WTC11 (cell line): ENCODE data around the gene IRAK2.
"Not testable (repeated sequence)": the region's sequence is repeated elsewhere in the genome, so short reads cannot be mapped to it uniquely, and the experiment has no call there.

ENCODE experiments used
- CBFB ChIP-seq: sonication (generic); formaldehyde crosslinking; IDR thresholded peaks from 2 replicates; pipeline ENCODE4 v1.8.1; 2022; ENCODE audit warnings: mild to moderate bottlenecking, low read depth, missing genetic modification reagents
- CTCF ChIP-seq: fragments of 200-600 bp; IDR thresholded peaks from 2 replicates; pipeline ENCODE4 v1.8.0; 2022; ENCODE audit warnings: antibody characterized with exemption
- E2F4 ChIP-seq: sonication (generic); formaldehyde crosslinking; IDR thresholded peaks from 2 replicates; pipeline ENCODE4 v1.8.1; 2022; ENCODE audit warnings: low read depth, mild to moderate bottlenecking, moderate library complexity, missing genetic modification reagents, borderline replicate concordance
- ETV6 ChIP-seq: sonication (generic); formaldehyde crosslinking; IDR thresholded peaks from 2 replicates; pipeline ENCODE4 v1.8.1; 2022; ENCODE audit warnings: mild to moderate bottlenecking, missing genetic modification reagents
- ZNF121 ChIP-seq: sonication (generic); formaldehyde crosslinking; IDR thresholded peaks from 2 replicates; pipeline ENCODE4 v1.8.0; 2023; ENCODE audit warnings: missing genetic modification reagents
- ZNF671 ChIP-seq: fragments of 250-450 bp; sonication (Bioruptor Pico); IDR thresholded peaks from 2 replicates; pipeline ENCODE4 v1.8.0; 2021; ENCODE audit warnings: mild to moderate bottlenecking
- TF ChIP-seq, protein P1 (sequence below): sonication (generic); formaldehyde crosslinking; IDR thresholded peaks from 2 replicates; pipeline ENCODE4 v1.8.1; 2023; ENCODE audit warnings: mild to moderate bottlenecking, missing genetic modification reagents, moderate library complexity
- TF ChIP-seq, protein P2 (sequence below): sonication (generic); formaldehyde crosslinking; IDR thresholded peaks from 2 replicates; pipeline ENCODE4 v1.8.1; 2023; ENCODE audit warnings: mild to moderate bottlenecking, missing genetic modification reagents, borderline replicate concordance
- TF ChIP-seq, protein P3 (sequence below): sonication (generic); formaldehyde crosslinking; IDR thresholded peaks from 2 replicates; pipeline ENCODE4 v1.8.0; 2023; ENCODE audit warnings: missing genetic modification reagents, mild to moderate bottlenecking, borderline replicate concordance
- TF ChIP-seq, protein P4 (sequence below): sonication (generic); formaldehyde crosslinking; IDR thresholded peaks from 2 replicates; pipeline ENCODE4 v1.8.0; 2022; ENCODE audit warnings: mild to moderate bottlenecking, missing genetic modification reagents
- TF ChIP-seq, protein P5 (sequence below): sonication (generic); formaldehyde crosslinking; IDR thresholded peaks from 2 replicates; pipeline ENCODE4 v1.8.0; 2022; ENCODE audit warnings: mild to moderate bottlenecking, missing genetic modification reagents

DNA sequence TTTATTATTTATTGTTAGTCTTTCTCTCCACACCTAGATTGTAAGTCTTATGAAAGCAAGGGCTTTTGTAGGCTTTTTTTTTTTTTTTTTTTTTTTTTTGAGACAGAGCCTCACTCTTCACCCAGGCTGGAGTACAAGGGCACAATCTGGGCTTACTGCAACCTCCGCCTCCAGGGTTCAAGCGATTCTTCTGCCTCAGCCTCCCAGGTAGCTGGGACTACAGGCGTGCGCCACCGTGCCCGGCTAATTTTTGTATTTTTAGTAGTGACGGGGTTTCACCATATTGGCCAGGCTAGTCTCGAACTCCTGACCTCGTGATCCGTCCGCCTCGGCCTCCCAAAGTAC, 546 bp upstream of the IRAK2 start:
- not testable (repeated sequence) for TF ChIP-seq ZNF121 (CRISPR knock-in tag); CTCF; ETV6 (CRISPR knock-in tag); ZNF671 (CRISPR knock-in tag); E2F4 (CRISPR knock-in tag); CBFB (CRISPR knock-in tag)
- TF ChIP-seq, protein P1, sequence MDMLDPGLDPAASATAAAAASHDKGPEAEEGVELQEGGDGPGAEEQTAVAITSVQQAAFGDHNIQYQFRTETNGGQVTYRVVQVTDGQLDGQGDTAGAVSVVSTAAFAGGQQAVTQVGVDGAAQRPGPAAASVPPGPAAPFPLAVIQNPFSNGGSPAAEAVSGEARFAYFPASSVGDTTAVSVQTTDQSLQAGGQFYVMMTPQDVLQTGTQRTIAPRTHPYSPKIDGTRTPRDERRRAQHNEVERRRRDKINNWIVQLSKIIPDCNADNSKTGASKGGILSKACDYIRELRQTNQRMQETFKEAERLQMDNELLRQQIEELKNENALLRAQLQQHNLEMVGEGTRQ, result not testable (repeated sequence)
- TF ChIP-seq, protein P2, sequence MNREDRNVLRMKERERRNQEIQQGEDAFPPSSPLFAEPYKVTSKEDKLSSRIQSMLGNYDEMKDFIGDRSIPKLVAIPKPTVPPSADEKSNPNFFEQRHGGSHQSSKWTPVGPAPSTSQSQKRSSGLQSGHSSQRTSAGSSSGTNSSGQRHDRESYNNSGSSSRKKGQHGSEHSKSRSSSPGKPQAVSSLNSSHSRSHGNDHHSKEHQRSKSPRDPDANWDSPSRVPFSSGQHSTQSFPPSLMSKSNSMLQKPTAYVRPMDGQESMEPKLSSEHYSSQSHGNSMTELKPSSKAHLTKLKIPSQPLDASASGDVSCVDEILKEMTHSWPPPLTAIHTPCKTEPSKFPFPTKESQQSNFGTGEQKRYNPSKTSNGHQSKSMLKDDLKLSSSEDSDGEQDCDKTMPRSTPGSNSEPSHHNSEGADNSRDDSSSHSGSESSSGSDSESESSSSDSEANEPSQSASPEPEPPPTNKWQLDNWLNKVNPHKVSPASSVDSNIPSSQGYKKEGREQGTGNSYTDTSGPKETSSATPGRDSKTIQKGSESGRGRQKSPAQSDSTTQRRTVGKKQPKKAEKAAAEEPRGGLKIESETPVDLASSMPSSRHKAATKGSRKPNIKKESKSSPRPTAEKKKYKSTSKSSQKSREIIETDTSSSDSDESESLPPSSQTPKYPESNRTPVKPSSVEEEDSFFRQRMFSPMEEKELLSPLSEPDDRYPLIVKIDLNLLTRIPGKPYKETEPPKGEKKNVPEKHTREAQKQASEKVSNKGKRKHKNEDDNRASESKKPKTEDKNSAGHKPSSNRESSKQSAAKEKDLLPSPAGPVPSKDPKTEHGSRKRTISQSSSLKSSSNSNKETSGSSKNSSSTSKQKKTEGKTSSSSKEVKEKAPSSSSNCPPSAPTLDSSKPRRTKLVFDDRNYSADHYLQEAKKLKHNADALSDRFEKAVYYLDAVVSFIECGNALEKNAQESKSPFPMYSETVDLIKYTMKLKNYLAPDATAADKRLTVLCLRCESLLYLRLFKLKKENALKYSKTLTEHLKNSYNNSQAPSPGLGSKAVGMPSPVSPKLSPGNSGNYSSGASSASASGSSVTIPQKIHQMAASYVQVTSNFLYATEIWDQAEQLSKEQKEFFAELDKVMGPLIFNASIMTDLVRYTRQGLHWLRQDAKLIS (CRISPR knock-in tag), result not testable (repeated sequence)
- TF ChIP-seq, protein P3, sequence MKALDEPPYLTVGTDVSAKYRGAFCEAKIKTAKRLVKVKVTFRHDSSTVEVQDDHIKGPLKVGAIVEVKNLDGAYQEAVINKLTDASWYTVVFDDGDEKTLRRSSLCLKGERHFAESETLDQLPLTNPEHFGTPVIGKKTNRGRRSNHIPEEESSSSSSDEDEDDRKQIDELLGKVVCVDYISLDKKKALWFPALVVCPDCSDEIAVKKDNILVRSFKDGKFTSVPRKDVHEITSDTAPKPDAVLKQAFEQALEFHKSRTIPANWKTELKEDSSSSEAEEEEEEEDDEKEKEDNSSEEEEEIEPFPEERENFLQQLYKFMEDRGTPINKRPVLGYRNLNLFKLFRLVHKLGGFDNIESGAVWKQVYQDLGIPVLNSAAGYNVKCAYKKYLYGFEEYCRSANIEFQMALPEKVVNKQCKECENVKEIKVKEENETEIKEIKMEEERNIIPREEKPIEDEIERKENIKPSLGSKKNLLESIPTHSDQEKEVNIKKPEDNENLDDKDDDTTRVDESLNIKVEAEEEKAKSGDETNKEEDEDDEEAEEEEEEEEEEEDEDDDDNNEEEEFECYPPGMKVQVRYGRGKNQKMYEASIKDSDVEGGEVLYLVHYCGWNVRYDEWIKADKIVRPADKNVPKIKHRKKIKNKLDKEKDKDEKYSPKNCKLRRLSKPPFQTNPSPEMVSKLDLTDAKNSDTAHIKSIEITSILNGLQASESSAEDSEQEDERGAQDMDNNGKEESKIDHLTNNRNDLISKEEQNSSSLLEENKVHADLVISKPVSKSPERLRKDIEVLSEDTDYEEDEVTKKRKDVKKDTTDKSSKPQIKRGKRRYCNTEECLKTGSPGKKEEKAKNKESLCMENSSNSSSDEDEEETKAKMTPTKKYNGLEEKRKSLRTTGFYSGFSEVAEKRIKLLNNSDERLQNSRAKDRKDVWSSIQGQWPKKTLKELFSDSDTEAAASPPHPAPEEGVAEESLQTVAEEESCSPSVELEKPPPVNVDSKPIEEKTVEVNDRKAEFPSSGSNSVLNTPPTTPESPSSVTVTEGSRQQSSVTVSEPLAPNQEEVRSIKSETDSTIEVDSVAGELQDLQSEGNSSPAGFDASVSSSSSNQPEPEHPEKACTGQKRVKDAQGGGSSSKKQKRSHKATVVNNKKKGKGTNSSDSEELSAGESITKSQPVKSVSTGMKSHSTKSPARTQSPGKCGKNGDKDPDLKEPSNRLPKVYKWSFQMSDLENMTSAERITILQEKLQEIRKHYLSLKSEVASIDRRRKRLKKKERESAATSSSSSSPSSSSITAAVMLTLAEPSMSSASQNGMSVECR (CRISPR knock-in tag), result not testable (repeated sequence)
- TF ChIP-seq, protein P4, sequence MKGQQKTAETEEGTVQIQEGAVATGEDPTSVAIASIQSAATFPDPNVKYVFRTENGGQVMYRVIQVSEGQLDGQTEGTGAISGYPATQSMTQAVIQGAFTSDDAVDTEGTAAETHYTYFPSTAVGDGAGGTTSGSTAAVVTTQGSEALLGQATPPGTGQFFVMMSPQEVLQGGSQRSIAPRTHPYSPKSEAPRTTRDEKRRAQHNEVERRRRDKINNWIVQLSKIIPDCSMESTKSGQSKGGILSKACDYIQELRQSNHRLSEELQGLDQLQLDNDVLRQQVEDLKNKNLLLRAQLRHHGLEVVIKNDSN (CRISPR knock-in tag), result not testable (repeated sequence)
- TF ChIP-seq, protein P5, sequence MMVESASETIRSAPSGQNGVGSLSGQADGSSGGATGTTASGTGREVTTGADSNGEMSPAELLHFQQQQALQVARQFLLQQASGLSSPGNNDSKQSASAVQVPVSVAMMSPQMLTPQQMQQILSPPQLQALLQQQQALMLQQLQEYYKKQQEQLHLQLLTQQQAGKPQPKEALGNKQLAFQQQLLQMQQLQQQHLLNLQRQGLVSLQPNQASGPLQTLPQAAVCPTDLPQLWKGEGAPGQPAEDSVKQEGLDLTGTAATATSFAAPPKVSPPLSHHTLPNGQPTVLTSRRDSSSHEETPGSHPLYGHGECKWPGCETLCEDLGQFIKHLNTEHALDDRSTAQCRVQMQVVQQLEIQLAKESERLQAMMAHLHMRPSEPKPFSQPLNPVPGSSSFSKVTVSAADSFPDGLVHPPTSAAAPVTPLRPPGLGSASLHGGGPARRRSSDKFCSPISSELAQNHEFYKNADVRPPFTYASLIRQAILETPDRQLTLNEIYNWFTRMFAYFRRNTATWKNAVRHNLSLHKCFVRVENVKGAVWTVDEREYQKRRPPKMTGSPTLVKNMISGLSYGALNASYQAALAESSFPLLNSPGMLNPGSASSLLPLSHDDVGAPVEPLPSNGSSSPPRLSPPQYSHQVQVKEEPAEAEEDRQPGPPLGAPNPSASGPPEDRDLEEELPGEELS (CRISPR knock-in tag), result not testable (repeated sequence)
